ENCODE data around the gene TNFRSF17. TPM values are rescaled to one million over a fixed set of nuclear protein-coding genes. Genes with fewer than 3 reads are reported as not detected.

The TNFRSF17 gene
- total and polyA plus RNA-seq, 10 of the 15 experiments (the other 5 are each of a cell fraction or from before 2014, with no cell fraction given): 106 to 461 (median 179) TPM

DNA sequence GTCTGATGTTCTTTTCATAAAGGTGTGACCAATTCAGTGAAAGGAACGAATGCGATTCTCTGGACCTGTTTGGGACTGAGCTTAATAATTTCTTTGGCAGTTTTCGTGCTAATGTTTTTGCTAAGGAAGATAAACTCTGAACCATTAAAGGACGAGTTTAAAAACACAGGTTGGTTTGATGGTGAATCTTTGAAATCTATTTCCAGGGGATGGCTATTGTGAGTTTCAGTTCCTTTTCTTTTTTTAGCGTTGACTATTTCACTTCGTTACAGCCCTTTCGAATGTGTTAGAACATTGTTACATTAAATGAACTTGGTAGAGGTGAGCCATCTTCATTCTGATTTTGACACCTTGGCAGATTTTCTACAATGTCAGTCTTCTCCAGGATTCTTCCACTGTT is 1.2 kb downstream of the TNFRSF17 start (continued):
- TF ChIP-seq PAX5 (IDR thresholded peaks at IDR 0.05; ENCODE audit: borderline replicate concordance, low read depth, low read length) (no peak; the same call in 1 of the 2 replicates), SUZ12 (IDR thresholded peaks at IDR 0.05; ENCODE audit: unreplicated experiment) (no peak), MTA3 (IDR thresholded peaks at IDR 0.05; ENCODE audit: borderline replicate concordance, low read length) (peak; percentile 90; the same call in 1 of the 2 replicates), ASH2L (IDR thresholded peaks at IDR 0.05; ENCODE audit: borderline replicate concordance, low read depth) (0 out of 2 replicates have a peak, but pooled peaks have one; percentile 74), GATAD2B (conservative IDR thresholded peaks at IDR 0.05; ENCODE audit: low read depth) (0 out of 2 replicates have a peak, but pooled peaks have one; percentile 35), CBX3 (IDR thresholded peaks at IDR 0.05; ENCODE audit: borderline replicate concordance, low read depth) (no peak), HDGF (IDR thresholded peaks at IDR 0.05) (no peak), CREB1 (IDR thresholded peaks at IDR 0.05; ENCODE audit: low read depth) (peak; percentile 25; the same call in 1 of the 2 replicates), BACH1 (IDR thresholded peaks at IDR 0.05; ENCODE audit: borderline replicate concordance) (no peak; the same call in 1 of the 2 replicates), EP300 (IDR thresholded peaks at IDR 0.05; ENCODE audit: borderline replicate concordance in 1 of 2, control insufficient read depth in 1 of 2, low read depth in 2 of 2, low read length in 2 of 2) (peak; percentile 82 to 86; a peak in 3 of 4 replicates), ATF7 (IDR thresholded peaks at IDR 0.05; ENCODE audit: low read depth) (peak; percentile 74), BMI1 (IDR thresholded peaks at IDR 0.05; ENCODE audit: borderline replicate concordance) (no peak), SP1 (IDR thresholded peaks at IDR 0.05; ENCODE audit: low read depth, low read length) (no peak), IKZF2 (IDR thresholded peaks at IDR 0.05) (peak; percentile 72 to 83), WRNIP1 (IDR thresholded peaks at IDR 0.05; ENCODE audit: borderline replicate concordance, low read depth, low read length) (no peak), SREBF2 (IDR thresholded peaks at IDR 0.05; ENCODE audit: low read length) (no peak), DPF2 (IDR thresholded peaks at IDR 0.05) (peak; percentile 86; the same call in 1 of the 2 replicates), EGR1 (IDR thresholded peaks at IDR 0.05; ENCODE audit: borderline replicate concordance in 1 of 2, low read depth in 2 of 2, low read length in 2 of 2) (no peak), NR2C1 (IDR thresholded peaks at IDR 0.05) (no peak), STAT3 (IDR thresholded peaks at IDR 0.05; ENCODE audit: low read depth, low read length) (peak; percentile 77; the same call in 1 of the 2 replicates), CHD4 (IDR thresholded peaks at IDR 0.05) (no peak), CBFB (IDR thresholded peaks at IDR 0.05; ENCODE audit: low read depth) (no peak), POLR2A (IDR thresholded peaks at IDR 0.05; ENCODE audit: low read depth, low read length) (no peak), ZNF274 (IDR thresholded peaks at IDR 0.05; ENCODE audit: insufficient read depth, insufficient read length) (no peak), ZNF622 (IDR thresholded peaks at IDR 0.05) (no peak), YBX1 (IDR thresholded peaks at IDR 0.05) (no peak), ZZZ3 (IDR thresholded peaks at IDR 0.05; ENCODE audit: control insufficient read depth, insufficient read length, low read depth) (no peak), NR2F1 (conservative IDR thresholded peaks at IDR 0.05) (no peak; the same call in 1 of the 2 replicates)
- TF ChIP-seq, protein P1, sequence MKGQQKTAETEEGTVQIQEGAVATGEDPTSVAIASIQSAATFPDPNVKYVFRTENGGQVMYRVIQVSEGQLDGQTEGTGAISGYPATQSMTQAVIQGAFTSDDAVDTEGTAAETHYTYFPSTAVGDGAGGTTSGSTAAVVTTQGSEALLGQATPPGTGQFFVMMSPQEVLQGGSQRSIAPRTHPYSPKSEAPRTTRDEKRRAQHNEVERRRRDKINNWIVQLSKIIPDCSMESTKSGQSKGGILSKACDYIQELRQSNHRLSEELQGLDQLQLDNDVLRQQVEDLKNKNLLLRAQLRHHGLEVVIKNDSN (IDR thresholded peaks at IDR 0.05; ENCODE audit: borderline replicate concordance, extremely low read length, insufficient read depth, low read depth, low read length): no peak
- TF ChIP-seq, protein P2, sequence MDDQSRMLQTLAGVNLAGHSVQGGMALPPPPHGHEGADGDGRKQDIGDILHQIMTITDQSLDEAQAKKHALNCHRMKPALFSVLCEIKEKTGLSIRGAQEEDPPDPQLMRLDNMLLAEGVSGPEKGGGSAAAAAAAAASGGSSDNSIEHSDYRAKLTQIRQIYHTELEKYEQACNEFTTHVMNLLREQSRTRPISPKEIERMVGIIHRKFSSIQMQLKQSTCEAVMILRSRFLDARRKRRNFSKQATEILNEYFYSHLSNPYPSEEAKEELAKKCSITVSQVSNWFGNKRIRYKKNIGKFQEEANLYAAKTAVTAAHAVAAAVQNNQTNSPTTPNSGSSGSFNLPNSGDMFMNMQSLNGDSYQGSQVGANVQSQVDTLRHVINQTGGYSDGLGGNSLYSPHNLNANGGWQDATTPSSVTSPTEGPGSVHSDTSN (IDR thresholded peaks at IDR 0.05; ENCODE audit: insufficient replicate concordance, low read depth, low read length): no peak
- TF ChIP-seq, protein P3, sequence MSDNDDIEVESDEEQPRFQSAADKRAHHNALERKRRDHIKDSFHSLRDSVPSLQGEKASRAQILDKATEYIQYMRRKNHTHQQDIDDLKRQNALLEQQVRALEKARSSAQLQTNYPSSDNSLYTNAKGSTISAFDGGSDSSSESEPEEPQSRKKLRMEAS (IDR thresholded peaks at IDR 0.05; ENCODE audit: low read depth, low read length): no peak
- TF ChIP-seq, protein P4, sequence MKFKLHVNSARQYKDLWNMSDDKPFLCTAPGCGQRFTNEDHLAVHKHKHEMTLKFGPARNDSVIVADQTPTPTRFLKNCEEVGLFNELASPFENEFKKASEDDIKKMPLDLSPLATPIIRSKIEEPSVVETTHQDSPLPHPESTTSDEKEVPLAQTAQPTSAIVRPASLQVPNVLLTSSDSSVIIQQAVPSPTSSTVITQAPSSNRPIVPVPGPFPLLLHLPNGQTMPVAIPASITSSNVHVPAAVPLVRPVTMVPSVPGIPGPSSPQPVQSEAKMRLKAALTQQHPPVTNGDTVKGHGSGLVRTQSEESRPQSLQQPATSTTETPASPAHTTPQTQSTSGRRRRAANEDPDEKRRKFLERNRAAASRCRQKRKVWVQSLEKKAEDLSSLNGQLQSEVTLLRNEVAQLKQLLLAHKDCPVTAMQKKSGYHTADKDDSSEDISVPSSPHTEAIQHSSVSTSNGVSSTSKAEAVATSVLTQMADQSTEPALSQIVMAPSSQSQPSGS (IDR thresholded peaks at IDR 0.05; ENCODE audit: low read length): peak; percentile 84
